HG03354 (cell line): ENCODE data around the gene FZD4.
"Not testable (repeated sequence)": the region's sequence is repeated elsewhere in the genome, so short reads cannot be mapped to it uniquely, and the experiment has no call there.

Experiments
- ATAC-seq: cut with Tn5 transposase; IDR thresholded peaks from one replicate; pipeline ENCODE4 v1.9.1; 2021; ENCODE audit warnings: mild to moderate bottlenecking; ENCODE audit not compliant: unreplicated experiment, poor library complexity, severe bottlenecking

The FZD4 gene

GRCh38 chr11:86938900-86939880 is 16.0 kb downstream of the FZD4 start:
- peak; percentile 74 for ATAC-seq

GRCh38 chr11:86938203-86938899 is 16.8 kb downstream of the FZD4 start:
- peak; percentile 10 for ATAC-seq

GRCh38 chr11:86937193-86937806 is 17.9 kb downstream of the FZD4 start:
- not testable (repeated sequence) for ATAC-seq

GRCh38 chr11:86934926-86935579 is 20.1 kb downstream of the FZD4 start:
- no peak for ATAC-seq

GRCh38 chr11:86934582-86934900 is 20.7 kb downstream of the FZD4 start:
- ATAC-seq = no peak

GRCh38 chr11:86933891-86934581 is 21.2 kb downstream of the FZD4 start:
- no peak for ATAC-seq

- no peak for ATAC-seq
These were observed 22.0 kb downstream of the FZD4 start for GRCh38 chr11:86932924-86933875.

GRCh38 chr11:86932259-86932585 is 23.0 kb downstream of the FZD4 start:
- no peak for ATAC-seq

GRCh38 chr11:86931548-86932258 is 23.5 kb downstream of the FZD4 start:
- no peak for ATAC-seq

GRCh38 chr11:86930957-86931547 is 24.1 kb downstream of the FZD4 start:
- no peak for ATAC-seq

- no peak for ATAC-seq
These were observed 28.2 kb downstream of the FZD4 start for GRCh38 chr11:86926975-86927374.

GRCh38 chr11:86923999-86924766 is 31.0 kb downstream of the FZD4 start:
- ATAC-seq = no peak

- ATAC-seq = no peak
These were observed 33.0 kb downstream of the FZD4 start for GRCh38 chr11:86922225-86922624.

- ATAC-seq = no peak
These were observed 35.5 kb downstream of the FZD4 start for GRCh38 chr11:86919557-86920210.

GRCh38 chr11:86918973-86919372 is 36.2 kb downstream of the FZD4 start:
- no peak for ATAC-seq

- ATAC-seq = no peak
These were observed 36.7 kb downstream of the FZD4 start for GRCh38 chr11:86918496-86918895.
